CD4-positive, alpha-beta T cell treated with Interleukin-6 for 4 hours (primary cell): ENCODE results near the gene KRTAP10-12.

ENCODE experiments used
- DNase-seq: peaks from one replicate; pipeline ENCODE4 v3.0.0-alpha.2; 2020; ENCODE audit warnings: mixed read lengths

Gene KRTAP10-12

DNA sequence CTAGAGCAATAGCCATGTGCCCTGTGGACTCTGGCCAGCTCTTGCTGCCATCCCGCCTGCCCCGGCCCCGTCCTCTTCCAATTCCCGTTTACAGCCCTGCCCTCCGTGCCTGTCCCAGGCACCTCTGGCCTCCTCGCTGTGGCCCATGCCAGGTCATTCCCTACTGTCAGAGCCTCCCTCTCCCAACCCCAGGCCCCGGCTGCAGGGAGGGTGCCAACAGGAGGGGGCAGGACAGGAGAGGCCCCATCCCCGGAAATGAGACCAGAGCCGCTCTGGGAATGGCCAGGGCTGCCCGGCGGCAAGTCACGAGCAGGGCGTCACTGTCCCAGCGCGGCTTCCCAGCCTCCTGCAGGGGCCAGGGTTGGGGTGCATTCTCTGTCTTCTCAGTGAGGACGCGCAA, 37.9 kb downstream of the KRTAP10-12 start:
- no peak for DNase-seq

DNA sequence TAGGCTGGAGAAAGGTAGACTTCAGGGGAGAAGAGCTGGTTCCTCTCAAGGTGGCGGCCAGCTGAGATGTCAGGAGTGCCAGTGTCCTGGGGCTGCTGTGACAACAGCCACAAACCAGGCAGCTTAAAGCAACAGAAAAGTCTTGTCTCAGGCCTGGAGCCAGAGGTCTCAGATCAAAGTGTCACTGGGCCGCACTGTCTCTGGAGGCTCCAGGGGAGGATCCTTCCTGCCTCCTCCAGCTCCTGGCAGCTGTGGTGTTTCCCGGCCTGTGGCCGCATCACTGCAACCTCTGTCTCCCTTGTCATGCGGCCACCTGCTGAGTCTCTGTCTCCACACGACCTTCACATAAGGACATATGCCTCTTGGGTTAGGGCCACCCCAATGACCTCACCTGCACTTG, 38.8 kb downstream of the KRTAP10-12 start:
- DNase-seq = no peak

DNA sequence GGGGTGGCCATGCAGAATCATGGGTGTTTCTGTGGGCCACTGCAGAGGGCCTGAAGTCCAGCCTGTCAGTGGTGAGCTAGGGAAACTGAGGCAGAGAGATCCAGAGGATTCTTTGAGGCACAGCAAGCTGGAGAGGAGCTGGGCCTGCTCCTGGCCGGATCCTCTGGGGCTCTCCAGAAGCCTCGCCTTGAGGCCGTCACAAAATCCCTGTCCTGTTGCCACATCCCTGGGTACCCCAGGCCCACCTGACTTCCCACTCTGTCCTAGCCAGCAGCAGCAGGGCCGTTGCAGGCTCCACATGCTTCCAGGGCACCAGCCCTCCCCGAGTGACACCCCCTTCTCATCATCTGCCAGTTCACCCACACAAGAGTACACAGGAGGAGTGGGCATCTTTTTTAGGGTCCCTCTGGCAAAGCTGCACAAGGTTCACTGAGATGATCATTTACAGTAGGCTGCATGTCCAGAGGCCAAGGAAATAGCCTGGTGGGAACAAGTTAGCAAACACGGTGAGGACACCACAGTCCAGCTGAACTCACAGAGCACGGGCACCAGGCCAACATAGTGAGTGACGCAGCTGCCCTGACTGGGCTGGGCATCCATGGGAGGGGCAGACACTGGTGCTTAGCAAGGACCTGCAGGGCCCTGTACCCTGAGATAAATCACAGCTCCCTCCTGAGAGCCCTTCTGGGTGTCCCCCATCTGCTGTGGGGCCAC, 39.5 kb downstream of the KRTAP10-12 start:
- DNase-seq = no peak

DNA sequence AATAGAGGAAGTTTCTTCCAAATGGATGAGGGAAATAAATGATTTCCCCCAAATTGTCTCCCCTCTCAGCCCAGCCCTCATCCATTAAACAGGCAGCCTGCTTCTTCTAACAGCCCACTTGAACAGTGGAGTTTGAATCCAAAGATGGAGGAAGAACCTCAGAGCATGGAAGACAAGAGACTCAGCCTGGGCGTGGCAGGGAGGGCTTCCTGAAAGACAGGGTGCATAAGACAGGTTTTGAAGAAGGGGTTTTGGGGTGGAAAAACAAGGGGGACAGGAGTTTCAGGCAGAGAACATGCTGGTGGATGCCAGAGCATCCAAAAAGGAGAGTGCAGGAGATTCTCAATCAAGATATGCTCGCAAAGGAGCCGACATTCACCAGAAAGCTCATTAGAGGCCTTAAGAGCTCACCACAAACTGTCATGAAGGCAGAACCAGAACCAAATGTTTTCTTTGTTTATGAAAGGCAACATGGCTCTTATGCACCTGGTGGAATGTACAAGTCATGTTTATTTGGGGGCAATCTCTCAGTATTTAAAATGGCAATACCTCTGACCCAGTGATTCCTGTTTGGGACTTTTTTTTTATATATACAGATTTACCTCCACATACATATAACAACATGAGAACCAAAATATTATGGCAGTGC, 40.9 kb downstream of the KRTAP10-12 start:
- DNase-seq = no peak

DNA sequence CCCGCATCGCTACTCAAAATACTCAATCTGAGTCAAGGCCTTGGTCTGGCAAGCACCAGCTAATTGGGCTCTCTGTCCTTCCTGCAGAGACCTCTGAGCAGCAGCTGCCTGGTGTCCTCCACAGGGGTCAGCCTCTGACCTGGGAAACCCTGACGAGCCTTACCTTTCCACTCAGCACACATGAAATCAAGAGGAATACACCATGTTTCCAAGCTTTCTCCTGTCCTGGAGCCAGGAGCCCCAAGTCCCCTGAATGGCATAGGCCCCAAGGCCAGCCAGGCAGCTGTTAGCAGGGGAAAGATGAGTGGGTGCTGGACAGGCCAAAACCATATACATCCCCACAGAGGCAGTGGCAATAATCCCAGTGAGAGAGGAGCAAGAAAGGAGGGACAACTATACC, 41.6 kb downstream of the KRTAP10-12 start:
- no peak for DNase-seq

GRCh38 chr21:44739316-44739715, 42.3 kb downstream of the KRTAP10-12 start:
- DNase-seq = no peak

- no peak for DNase-seq
These were observed 43.8 kb downstream of the KRTAP10-12 start for GRCh38 chr21:44740742-44741141.

DNA sequence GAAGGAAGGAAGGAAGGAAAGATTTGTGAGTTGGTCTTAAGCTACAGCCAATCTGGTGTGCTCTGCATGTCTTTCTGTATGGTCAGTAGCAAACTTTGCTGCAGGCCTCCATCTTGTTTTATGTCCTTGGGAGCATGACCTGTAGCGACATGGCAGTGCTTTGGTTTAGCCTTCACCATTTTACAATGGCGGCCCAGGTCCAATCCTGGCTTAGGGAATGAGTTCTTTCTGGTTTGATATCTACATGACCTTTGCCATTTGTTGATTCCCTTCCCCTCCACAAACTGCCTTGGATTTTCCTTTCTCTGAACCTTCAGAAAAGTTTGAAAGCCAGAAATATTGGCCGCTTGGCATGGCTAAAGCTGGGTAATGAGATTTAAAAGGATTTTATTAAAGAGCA, 44.9 kb downstream of the KRTAP10-12 start:
- no peak for DNase-seq

- peak; percentile 19 for DNase-seq
These were observed 45.6 kb downstream of the KRTAP10-12 start for GRCh38 chr21:44742418-44743153.
